HepG2 (cell line): ENCODE data around the gene RUVBL1. TPM values are rescaled to one million over a fixed set of nuclear protein-coding genes. Genes with fewer than 3 reads are reported as not detected.

Source experiments
- ATF7 ChIP-seq, 2 experiments: fragments of 450-650 bp in 1 of 2; sonication (generic) in 1 of 2; formaldehyde crosslinking in 1 of 2; IDR thresholded peaks; 2 replicates each; pipeline versions ENCODE4 v1.4.0 to v1.6.1; 2016 to 2020; ENCODE audit warnings: antibody characterized with exemption in 1 of 2, mild to moderate bottlenecking in 1 of 2, missing genetic modification reagents in 1 of 2
- CHD4 ChIP-seq: fragments of 200-600 bp; sonication (generic); IDR thresholded peaks from 2 replicates; pipeline ENCODE4 v1.7.0; 2017; ENCODE audit warnings: mild to moderate bottlenecking, low read length, borderline replicate concordance
- DRAP1 ChIP-seq: IDR thresholded peaks from 2 replicates; pipeline ENCODE4 v1.6.1; 2016; ENCODE audit warnings: missing genetic modification reagents, missing compliant biosample characterization
- HNF4G ChIP-seq, 2 experiments: sonication (generic) in 1 of 2; formaldehyde crosslinking in 1 of 2; IDR thresholded peaks; 2 replicates each; pipeline versions ENCODE4 v1.4.0 to v1.6.1; 2011 to 2020; ENCODE audit warnings: borderline replicate concordance in 2 of 2, low read depth in 2 of 2, mild to moderate bottlenecking in 2 of 2, low read length in 1 of 2, missing genetic modification reagents in 1 of 2, moderate library complexity in 1 of 2
- HOXD1 ChIP-seq: sonication (generic); formaldehyde crosslinking; IDR thresholded peaks from 2 replicates; pipeline ENCODE4 v1.5.0; 2020; ENCODE audit warnings: missing genetic modification reagents
- NFKBIZ ChIP-seq: IDR thresholded peaks from 2 replicates; pipeline ENCODE4 v1.6.1; 2018; ENCODE audit warnings: missing genetic modification reagents, missing compliant biosample characterization
- ONECUT2 ChIP-seq: sonication (generic); formaldehyde crosslinking; IDR thresholded peaks from 2 replicates; pipeline ENCODE4 v1.4.0; 2020; ENCODE audit warnings: missing genetic modification reagents
- PPARG ChIP-seq: conservative IDR thresholded peaks from 2 replicates; pipeline ENCODE4 v1.6.1; 2016; ENCODE audit warnings: missing biosample characterization, missing genetic modification reagents
- SRF ChIP-seq: IDR thresholded peaks from 2 replicates; pipeline ENCODE4 v1.6.1; 2011; ENCODE audit warnings: mild to moderate bottlenecking, low read depth, low read length, moderate library complexity
- ZNF124 ChIP-seq: sonication (generic); formaldehyde crosslinking; IDR thresholded peaks from 2 replicates; pipeline ENCODE4 v1.4.0; 2020; ENCODE audit warnings: missing genetic modification reagents
- ZNF33A ChIP-seq: sonication (generic); formaldehyde crosslinking; IDR thresholded peaks from 2 replicates; pipeline ENCODE4 v1.5.1; 2020; ENCODE audit warnings: missing genetic modification reagents, mild to moderate bottlenecking, moderate library complexity, borderline replicate concordance
- ZNF350 ChIP-seq: sonication (generic); formaldehyde crosslinking; IDR thresholded peaks from 2 replicates; pipeline ENCODE4 v1.4.0; 2020; ENCODE audit warnings: mild to moderate bottlenecking, low read depth, missing genetic modification reagents, borderline replicate concordance
- ZSCAN25 ChIP-seq: sonication (generic); formaldehyde crosslinking; IDR thresholded peaks from 2 replicates; pipeline ENCODE4 v1.8.0; 2022; ENCODE audit warnings: mild to moderate bottlenecking, missing genetic modification reagents
- polyA plus RNA-seq, 8 experiments: library from polyadenylated mRNA; depleted of rRNA in 3 of 8; stranded (reverse) in 7 of 8; unstranded in 1 of 8; fragments of >200 nt; fragmentation: Illumina TruSeq in 4 of 8; extraction: Trizol in 4 of 8; gene quantifications; 2 replicates each; pipeline versions ENCODE4 v1.2.1 to v1.2.3, GENCODE V29; 2011 to 2016; ENCODE audit warnings: low read depth in 4 of 8, missing spikeins in 1 of 8, mixed read lengths in 1 of 8; ENCODE audit not compliant: insufficient read depth in 1 of 8
- total RNA-seq, 5 experiments: library from RNA; depleted of rRNA; stranded (reverse); fragments of >200 nt; fragmentation: Illumina TruSeq; extraction: Trizol; gene quantifications; 2 replicates each; pipeline ENCODE4 v1.2.3, GENCODE V29; 2016; ENCODE audit warnings: low read depth in 1 of 5
- TF ChIP-seq, protein P1 (sequence below), 2 experiments: fragments of 450-650 bp in 1 of 2; sonication (generic) in 1 of 2; formaldehyde crosslinking in 1 of 2; IDR thresholded peaks; 2 replicates each; pipeline versions ENCODE4 v1.6.1 to v1.8.0; 2016 to 2022; ENCODE audit warnings: antibody characterized with exemption in 1 of 2, mild to moderate bottlenecking in 1 of 2, missing genetic modification reagents in 1 of 2
- TF ChIP-seq, protein P2 (sequence below): sonication (generic); formaldehyde crosslinking; IDR thresholded peaks from 2 replicates; pipeline ENCODE4 v1.8.0; 2022; ENCODE audit warnings: mild to moderate bottlenecking, missing genetic modification reagents, moderate library complexity
- TF ChIP-seq, protein P3 (sequence below): sonication (generic); formaldehyde crosslinking; IDR thresholded peaks from 2 replicates; pipeline ENCODE4 v1.5.0; 2020; ENCODE audit warnings: missing genetic modification reagents, mild to moderate bottlenecking, borderline replicate concordance

The RUVBL1 gene
- total and polyA plus RNA-seq, 2 of the 13 experiments (the other 11 are each of a cell fraction or from before 2014, with no cell fraction given): 32.7 to 86.3 TPM

DNA sequence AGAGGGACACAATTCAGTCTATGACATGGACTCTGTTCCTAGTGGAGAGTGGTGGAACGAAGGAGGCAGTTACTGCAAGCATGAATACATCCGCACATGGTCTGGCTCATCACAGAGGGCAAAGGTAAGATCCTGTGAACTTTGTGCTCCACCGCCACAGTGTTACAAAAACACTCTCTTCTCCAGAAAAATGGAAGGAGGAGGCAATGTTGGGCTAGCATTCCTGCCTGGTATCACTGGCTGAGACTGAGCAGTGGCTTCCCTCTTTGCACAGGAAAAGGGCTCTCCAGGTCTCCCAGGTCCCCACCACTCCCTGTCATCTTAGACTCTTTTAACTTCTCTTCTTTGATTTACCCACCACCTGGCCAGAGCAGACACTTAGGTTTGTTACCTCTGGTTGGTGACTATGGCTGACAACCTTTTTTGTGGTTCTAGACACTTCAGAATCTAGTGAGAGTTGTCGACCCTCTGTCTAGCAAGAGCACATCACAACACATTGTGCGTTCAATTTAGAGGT lies 28.2 kb upstream of the RUVBL1 start (continued):
- TF ChIP-seq, protein P1, sequence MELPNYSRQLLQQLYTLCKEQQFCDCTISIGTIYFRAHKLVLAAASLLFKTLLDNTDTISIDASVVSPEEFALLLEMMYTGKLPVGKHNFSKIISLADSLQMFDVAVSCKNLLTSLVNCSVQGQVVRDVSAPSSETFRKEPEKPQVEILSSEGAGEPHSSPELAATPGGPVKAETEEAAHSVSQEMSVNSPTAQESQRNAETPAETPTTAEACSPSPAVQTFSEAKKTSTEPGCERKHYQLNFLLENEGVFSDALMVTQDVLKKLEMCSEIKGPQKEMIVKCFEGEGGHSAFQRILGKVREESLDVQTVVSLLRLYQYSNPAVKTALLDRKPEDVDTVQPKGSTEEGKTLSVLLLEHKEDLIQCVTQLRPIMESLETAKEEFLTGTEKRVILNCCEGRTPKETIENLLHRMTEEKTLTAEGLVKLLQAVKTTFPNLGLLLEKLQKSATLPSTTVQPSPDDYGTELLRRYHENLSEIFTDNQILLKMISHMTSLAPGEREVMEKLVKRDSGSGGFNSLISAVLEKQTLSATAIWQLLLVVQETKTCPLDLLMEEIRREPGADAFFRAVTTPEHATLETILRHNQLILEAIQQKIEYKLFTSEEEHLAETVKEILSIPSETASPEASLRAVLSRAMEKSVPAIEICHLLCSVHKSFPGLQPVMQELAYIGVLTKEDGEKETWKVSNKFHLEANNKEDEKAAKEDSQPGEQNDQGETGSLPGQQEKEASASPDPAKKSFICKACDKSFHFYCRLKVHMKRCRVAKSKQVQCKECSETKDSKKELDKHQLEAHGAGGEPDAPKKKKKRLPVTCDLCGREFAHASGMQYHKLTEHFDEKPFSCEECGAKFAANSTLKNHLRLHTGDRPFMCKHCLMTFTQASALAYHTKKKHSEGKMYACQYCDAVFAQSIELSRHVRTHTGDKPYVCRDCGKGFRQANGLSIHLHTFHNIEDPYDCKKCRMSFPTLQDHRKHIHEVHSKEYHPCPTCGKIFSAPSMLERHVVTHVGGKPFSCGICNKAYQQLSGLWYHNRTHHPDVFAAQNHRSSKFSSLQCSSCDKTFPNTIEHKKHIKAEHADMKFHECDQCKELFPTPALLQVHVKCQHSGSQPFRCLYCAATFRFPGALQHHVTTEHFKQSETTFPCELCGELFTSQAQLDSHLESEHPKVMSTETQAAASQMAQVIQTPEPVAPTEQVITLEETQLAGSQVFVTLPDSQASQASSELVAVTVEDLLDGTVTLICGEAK (IDR thresholded peaks at IDR 0.05): no peak
- TF ChIP-seq, protein P1 (CRISPR knock-in tag; IDR thresholded peaks at IDR 0.05): no peak; the same call in 1 of the 2 replicates
- TF ChIP-seq ATF7 (IDR thresholded peaks at IDR 0.05) (no peak), ATF7 (CRISPR knock-in tag; IDR thresholded peaks at IDR 0.05) (no peak), ONECUT2 (CRISPR knock-in tag) (no peak), ZSCAN25 (no peak), HOXD1 (CRISPR knock-in tag) (no peak), ZNF33A (CRISPR knock-in tag) (no peak), ZNF350 (no peak), HNF4G (IDR thresholded peaks at IDR 0.05; ENCODE audit: borderline replicate concordance, low read depth, low read length) (peak; percentile 98), HNF4G (CRISPR knock-in tag; IDR thresholded peaks at IDR 0.05; ENCODE audit: borderline replicate concordance, low read depth) (peak; percentile 96), DRAP1 (CRISPR knock-in tag) (peak; percentile 68), NFKBIZ (CRISPR knock-in tag) (peak; percentile 34; the same call in 1 of the 2 replicates), CHD4 (no peak; the same call in 1 of the 2 replicates), PPARG (CRISPR knock-in tag) (peak; percentile 88), SRF (no peak), ZNF124 (CRISPR knock-in tag) (0 out of 2 replicates have a peak, but pooled peaks have one; percentile 43)
- TF ChIP-seq, protein P2, sequence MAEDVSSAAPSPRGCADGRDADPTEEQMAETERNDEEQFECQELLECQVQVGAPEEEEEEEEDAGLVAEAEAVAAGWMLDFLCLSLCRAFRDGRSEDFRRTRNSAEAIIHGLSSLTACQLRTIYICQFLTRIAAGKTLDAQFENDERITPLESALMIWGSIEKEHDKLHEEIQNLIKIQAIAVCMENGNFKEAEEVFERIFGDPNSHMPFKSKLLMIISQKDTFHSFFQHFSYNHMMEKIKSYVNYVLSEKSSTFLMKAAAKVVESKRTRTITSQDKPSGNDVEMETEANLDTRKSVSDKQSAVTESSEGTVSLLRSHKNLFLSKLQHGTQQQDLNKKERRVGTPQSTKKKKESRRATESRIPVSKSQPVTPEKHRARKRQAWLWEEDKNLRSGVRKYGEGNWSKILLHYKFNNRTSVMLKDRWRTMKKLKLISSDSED (CRISPR knock-in tag): no peak
- TF ChIP-seq, protein P3, sequence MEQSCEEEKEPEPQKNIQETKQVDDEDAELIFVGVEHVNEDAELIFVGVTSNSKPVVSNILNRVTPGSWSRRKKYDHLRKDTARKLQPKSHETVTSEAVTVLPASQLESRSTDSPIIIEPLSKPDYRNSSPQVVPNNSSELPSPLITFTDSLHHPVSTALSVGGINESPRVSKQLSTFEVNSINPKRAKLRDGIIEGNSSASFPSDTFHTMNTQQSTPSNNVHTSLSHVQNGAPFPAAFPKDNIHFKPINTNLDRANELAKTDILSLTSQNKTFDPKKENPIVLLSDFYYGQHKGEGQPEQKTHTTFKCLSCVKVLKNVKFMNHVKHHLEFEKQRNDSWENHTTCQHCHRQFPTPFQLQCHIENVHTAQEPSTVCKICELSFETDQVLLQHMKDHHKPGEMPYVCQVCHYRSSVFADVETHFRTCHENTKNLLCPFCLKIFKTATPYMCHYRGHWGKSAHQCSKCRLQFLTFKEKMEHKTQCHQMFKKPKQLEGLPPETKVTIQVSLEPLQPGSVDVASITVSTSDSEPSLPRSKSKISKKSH (CRISPR knock-in tag): no peak
